ENCODE measurements around the gene TMED9.
"Not testable (repeated sequence)": the region's sequence is repeated elsewhere in the genome, so short reads cannot be mapped to it uniquely, and the experiment has no call there.

TMED9 gene

GRCh38 chr5:177592010-177592834, at the start of gene TMED9:
TSS of gene TMED9 (plus strand) at chr5:177592203. CDS start at chr5:177592215, 12 bp downstream.
- DNase-seq: peak; percentile 91

GRCh38 chr5:177542816-177543465, 49.1 kb upstream of the TMED9 start:
- no peak for DNase-seq

DNA sequence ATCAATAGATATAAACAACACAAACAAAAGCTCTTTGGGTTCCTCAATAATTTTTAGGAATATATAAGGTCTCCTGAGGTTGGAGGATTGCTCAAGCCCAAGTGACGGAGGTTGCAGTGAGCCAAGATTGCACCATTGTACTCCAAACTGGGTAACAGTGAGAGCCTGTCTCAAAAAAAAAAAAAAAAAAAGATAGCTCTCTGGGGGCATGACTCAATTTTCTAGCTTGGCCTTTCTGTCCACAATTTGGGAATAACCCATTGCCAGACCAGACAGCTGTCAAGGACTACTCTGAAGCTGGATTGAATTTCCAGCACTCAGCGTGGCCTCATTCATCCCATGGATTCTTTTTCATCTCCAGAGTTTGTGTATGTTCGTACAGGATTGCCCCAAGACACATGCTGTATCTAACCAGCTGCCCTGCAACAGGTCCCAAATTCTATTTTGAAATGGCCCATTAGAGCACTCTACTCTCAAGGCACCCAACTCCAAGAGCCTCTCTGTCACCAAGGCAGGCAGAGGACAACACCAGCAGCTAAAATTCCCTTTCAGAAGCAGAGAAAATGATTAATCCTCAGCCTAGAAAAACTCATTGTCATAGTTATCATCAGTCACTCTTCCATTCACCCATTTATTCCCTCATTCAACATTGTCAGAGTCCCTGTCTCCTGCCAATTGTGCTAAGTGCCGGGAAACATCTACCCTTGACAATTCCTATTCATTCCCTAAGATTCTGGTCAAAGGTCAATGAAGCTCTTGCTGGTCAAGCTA, 46.3 kb upstream of the TMED9 start:
- no peak for DNase-seq

- DNase-seq: no peak
These were observed 45.7 kb upstream of the TMED9 start for GRCh38 chr5:177546258-177546741.

DNA sequence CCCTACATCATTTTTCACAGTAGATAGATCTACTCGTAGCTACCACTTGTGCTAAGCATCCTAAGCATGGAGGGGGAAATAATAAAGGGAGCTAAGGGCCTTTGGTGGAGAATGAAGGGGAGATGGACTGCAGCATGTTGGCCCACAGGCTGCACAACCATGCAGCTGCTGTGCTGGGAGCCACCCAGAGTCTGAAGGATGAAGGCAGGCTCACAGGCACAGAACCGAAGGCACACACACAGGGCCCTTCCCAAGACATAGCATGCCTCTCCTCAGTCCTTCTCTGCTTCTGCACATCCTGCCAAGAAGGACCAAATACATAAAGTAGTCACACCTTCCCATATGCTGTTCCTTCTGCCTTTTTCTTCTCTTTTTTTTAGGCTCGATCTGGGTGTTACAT, 44.3 kb upstream of the TMED9 start:
- no peak for DNase-seq

DNA sequence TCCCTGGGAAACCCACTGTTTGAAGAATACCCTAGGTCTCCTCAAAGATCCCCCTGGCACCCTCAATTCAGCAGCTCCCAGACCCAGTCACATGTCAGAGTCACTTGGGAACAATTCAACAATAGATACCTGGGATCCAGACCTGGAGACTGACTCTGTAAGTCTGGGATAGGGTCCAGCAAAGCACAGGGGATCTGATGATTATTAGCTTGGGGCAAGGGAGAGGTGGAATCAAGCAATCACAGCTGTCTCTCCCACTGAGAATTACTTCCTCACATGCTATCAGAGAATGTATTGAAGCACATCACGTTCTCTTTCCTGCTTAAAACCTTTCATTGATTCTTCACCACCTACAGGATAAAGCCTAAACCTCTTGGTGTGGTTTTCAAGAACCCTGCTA, 43.5 kb upstream of the TMED9 start:
- no peak for DNase-seq

- no peak for DNase-seq
These were observed 41.9 kb upstream of the TMED9 start for GRCh38 chr5:177550122-177550521.

DNA sequence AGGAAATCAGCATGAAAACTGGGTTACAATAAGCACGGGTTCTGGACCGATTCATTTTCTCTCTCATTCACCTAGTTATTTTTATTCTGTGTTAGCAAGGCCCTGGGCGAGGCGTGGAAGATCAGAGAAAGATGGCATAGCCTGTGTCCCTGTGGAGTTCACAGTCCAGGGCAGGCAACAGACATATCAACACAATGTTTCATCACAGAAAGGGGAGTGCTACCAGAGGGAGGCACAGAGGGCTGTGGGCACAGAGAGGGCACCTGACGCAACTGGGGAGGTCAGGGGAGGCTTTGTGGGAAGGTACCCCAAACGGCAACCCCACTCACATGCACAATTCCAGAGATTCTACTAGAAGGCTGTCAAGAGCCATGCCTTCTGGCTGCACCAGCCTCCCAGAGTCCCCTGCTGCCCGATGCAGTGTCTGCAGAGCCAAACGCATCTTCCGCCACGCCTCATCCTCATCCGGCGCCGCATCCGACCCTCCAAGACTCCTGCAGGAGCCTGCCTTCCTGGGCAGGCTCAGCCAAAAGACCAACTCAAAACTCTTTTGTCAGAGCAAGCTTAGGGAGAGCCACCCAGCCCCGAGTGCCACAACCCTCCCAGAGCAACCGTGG, 39.1 kb upstream of the TMED9 start:
- no peak for DNase-seq

- DNase-seq: peak; percentile 61
These were observed 38.2 kb upstream of the TMED9 start for GRCh38 chr5:177553671-177554429.

DNA sequence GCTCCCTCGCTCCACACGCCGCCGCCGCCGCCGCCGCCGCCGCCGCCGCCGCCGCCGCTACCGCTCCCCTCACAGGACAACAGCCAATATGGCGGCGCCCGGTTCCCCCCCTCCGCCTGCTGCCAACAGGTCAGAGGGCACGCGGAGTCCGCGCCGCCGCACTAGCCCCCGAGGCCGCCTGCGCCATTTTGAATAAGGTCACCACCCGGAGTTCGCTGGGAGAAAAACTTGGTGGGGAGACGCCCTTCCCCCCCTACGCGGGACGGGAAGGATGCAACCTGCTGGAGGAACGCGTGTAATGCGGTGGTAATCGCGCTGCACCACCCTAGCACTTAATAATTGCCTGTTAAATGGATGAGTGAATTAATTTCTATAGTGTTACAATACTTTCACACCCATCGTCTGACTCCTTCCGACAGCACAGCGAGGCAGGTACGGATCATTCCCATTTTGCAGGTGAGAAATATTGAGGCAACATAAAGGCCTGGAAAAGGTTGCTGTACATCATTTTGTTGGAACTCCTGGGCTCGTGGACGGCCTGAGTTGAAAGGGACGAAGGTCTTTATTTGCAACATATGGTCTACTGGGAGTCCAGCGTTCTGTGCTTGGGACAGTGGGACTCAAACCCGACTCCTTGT, 37.4 kb upstream of the TMED9 start, which contains the start of gene FAM193B:
FAM193B (minus strand) TSS at position 90 of the 638 bp plus-strand sequence. CDS start 105 bp downstream, outside the sequence.
- peak; percentile 96 for DNase-seq

- no peak for DNase-seq
These were observed 36.8 kb upstream of the TMED9 start for GRCh38 chr5:177555228-177555627.

DNA sequence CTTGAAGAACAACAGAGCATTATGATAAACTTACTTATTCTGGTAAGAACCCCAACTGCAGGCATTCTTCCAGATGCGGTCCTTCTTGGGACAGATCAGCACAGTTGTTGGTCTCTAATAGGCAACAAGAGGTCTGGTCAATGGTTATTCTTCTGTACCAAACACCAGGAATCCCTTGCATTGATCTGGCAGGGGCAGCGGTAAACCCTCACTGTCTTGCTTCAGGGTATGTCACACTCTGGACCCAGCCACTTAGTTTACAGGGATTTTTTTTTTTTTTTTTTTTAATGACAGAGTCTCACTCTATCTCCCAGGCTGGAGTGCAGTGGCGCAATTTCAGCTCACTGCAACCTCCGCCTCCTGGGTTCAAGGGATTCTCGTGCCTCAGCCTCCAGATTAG, 36.3 kb upstream of the TMED9 start:
- DNase-seq: no peak

DNA sequence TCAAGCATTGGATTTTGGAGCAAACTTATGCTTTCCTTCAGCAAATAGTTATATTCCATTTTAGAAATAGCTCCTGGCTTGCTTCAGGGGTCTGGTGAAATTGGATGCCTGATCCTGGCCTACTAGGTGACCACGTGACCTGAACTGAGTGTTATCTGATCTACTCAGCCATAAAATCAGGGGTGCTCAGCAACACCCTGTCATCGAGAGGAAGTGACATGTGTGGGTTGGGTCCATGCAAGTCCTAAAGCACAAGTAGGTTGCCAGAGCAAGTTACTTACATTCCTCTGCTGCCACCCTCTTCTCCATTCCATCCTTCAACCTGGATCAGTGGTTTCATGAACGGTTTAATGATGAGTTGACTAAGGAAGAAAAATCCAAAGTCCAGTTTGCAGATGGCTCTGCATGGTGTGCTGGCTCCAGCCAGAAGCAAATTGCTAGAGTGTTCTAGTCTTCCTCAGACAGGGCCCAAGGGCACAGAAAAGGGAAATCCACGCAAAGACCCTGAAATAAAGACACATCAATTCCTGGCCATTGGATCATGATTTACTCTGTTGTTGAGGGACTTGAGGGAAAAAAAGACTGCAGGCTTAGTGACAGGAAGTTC, 34.9 kb upstream of the TMED9 start:
- no peak for DNase-seq

GRCh38 chr5:177557796-177558195, 34.2 kb upstream of the TMED9 start:
- no peak for DNase-seq

DNA sequence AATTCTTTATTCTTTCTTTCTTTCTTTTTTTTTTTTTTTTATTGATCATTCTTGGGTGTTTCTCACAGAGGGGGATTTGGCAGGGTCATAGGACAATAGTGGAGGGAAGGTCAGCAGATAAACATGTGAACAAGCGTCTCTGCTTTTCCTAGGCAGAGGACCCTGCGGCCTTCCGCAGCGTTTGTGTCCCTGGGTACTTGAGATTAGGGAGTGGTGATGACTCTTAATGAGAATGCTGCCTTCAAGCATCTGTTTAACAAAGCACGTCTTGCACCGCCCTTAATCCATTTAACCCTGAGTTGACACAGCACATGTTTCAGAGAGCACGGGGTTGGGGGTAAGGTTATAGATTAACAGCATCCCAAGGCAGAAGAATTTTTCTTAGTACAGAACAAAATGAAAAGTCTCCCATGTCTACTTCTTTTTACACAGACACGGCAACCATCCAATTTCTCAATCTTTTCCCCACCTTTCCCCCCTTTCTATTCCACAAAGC, 32.5 kb upstream of the TMED9 start:
- DNase-seq: not testable (repeated sequence)

GRCh38 chr5:177565046-177565445, 27.0 kb upstream of the TMED9 start:
- DNase-seq: no peak

DNA sequence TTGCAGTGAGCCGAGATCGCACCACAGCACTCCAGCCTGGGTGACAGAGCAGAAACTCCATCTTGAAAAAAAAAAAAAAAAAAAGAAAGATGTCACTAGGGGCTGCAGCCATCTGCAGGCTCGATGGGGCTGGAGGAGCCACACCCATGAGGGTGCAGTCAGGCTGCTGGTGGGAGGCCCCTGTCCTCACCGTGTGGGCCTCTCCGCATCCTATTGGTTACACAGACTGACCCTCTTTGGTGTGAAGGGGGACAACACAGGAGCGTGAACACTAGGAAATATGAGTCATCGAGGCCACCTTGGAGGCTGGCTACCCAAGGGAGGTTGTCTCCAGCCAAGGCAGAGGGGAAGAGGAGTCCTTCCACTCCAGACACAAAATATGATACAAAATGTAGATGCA, 23.7 kb upstream of the TMED9 start:
- DNase-seq: no peak

GRCh38 chr5:177569894-177570293, 22.1 kb upstream of the TMED9 start:
- DNase-seq: no peak

- DNase-seq: no peak
These were observed 16.5 kb upstream of the TMED9 start for GRCh38 chr5:177575488-177575887.

DNA sequence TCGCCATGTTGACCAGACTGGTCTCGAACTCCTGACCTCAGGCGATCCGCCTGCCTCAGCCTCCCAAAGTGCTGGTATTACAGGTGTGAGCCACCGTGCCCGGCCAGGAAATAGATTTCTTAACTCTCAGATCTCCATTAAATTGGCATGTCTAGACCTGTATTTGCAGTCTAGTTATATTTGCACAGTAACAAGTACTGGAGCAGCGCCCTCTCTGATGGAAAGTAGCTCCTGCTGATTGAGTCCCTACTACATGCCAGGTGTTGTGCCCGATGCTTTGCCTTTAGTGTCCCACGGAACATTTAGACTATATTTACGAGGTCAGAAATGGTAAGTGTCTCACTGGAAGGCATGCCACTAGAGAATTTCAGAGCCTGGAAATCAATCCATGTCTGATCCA, 15.8 kb upstream of the TMED9 start:
- no peak for DNase-seq

DNA sequence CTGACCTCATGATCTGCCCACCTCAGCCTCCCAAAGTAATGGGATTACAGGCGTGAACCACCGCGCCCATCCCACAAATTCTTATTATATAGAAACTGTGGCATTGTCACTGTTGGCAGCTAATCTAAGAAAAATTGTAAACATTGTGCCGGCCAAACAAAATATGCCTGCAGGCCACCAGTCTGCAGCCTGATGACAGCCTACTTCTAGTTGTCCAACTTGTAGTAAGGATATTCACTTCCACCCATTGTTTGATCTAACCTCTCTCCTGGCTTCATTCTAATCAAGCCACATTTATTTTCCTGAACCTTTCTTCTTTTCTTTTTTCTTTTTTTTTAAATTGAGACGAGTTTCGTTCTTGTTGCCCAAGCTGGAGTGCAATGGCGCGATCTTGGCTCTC, 13.7 kb upstream of the TMED9 start:
- no peak for DNase-seq
